ENCODE results near the gene TRIM68.

TRIM68 gene

GRCh38 chr11:4607781-4608666 is at the start of gene TRIM68:
Gene TRIM68 (minus strand): TSS chr11:4608231. CDS start chr11:4605504, 2,727 bp downstream.
- DNase-seq: peak; percentile 45 to 91

- DNase-seq: no peak
Observed at GRCh38 chr11:4654635-4655369, 46.8 kb upstream of the TRIM68 start.

GRCh38 chr11:4647766-4648165 is 39.7 kb upstream of the TRIM68 start:
- DNase-seq: no peak

- no peak for DNase-seq
Observed at GRCh38 chr11:4645974-4646373, 37.9 kb upstream of the TRIM68 start.

GRCh38 chr11:4644233-4644632 is 36.2 kb upstream of the TRIM68 start:
- DNase-seq: no peak

- DNase-seq: no peak
Observed at GRCh38 chr11:4643682-4644081, 35.7 kb upstream of the TRIM68 start, which contains the start of gene OR51E1. Gene OR51E1 (plus strand): TSS chr11:4643982. CDS start chr11:4652527, 8,545 bp downstream.

GRCh38 chr11:4643076-4643475 is 35.0 kb upstream of the TRIM68 start:
- no peak for DNase-seq

GRCh38 chr11:4642043-4642442 is 34.0 kb upstream of the TRIM68 start:
- no peak for DNase-seq

- DNase-seq: no peak
Observed at GRCh38 chr11:4641501-4641900, 33.5 kb upstream of the TRIM68 start.

GRCh38 chr11:4639931-4640330 is 31.9 kb upstream of the TRIM68 start:
- DNase-seq: no peak

GRCh38 chr11:4637662-4638047 is 29.6 kb upstream of the TRIM68 start:
- DNase-seq: no peak

GRCh38 chr11:4636962-4637661 is 29.1 kb upstream of the TRIM68 start, which contains the start of gene OR51D1:
Gene OR51D1 (plus strand): TSS chr11:4637477. CDS start chr11:4639791, 2,314 bp downstream.
- DNase-seq: peak in 1 of 2 experiments; percentile 38

GRCh38 chr11:4636136-4636535 is 28.1 kb upstream of the TRIM68 start:
- DNase-seq: no peak

GRCh38 chr11:4626207-4627099 is 18.4 kb upstream of the TRIM68 start:
- DNase-seq: peak in 1 of 2 experiments; percentile 38

GRCh38 chr11:4619514-4619913 is 11.5 kb upstream of the TRIM68 start:
- no peak for DNase-seq

GRCh38 chr11:4615856-4616444 is 7.9 kb upstream of the TRIM68 start:
- no peak for DNase-seq

GRCh38 chr11:4611986-4612385 is 4.0 kb upstream of the TRIM68 start:
- DNase-seq: no peak

GRCh38 chr11:4610258-4610935 is 2.4 kb upstream of the TRIM68 start:
- DNase-seq: no peak

- no peak for DNase-seq
Observed at GRCh38 chr11:4607096-4607495, 935 bp downstream of the TRIM68 start.

GRCh38 chr11:4606231-4607015 is 1.6 kb downstream of the TRIM68 start:
- no peak for DNase-seq
